GM20431 (cell line): Measurements from ENCODE around the gene FHAD1.

Experiments used
- in situ Hi-C: fragments of 300-500 bp; cut with MseI, MboI; formaldehyde crosslinking; loops from one replicate; pipeline ENCODE4 v1.15.0; 2020; ENCODE audit warnings: low sequenced_read_pairs; ENCODE audit not compliant: unreplicated experiment

FHAD1 gene

DNA sequence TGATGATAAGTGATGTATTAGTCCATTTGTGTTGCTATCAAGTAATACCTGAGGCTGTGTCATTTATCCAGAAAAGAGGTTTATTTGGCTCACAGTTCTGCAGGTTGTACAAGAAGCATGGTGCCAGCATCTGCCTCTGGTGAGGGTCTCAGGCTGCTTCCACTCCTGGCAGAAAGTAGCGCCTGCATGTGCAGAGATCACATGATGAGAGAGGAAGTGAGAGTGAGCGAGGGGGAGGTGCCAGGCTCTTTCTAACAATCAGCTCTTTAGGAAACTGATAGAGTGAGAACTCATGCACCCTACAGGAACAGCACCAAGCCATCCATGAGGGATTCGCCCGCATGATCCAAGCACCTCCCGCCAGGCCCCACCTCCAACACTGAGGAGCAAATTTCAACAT is 2.2 kb upstream of the FHAD1 start:
- in situ Hi-C loops = no loop called here

- in situ Hi-C loops = no loop called here
Measured at GRCh38 chr1:15245593-15246360, 1.2 kb upstream of the FHAD1 start.

DNA sequence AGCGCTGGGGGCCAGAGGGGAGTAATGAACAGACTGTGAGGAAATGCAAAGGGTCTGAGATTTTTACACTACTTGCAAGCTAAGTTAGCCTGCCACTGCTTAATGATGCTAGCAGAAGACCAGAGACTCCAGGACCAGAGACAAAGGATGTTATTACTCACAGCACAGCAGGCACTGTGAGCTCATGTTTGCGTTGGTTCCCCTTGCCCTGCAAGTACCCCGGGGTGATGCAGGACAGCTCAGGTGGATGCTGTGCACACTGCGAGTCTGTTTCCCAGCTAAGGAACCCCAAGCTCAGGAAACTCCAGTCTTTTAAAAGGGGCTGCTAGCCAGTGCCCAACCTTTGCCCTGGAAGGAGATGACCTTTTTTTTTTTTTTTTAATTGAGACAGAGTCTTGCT is 1.2 kb downstream of the FHAD1 start:
- in situ Hi-C loops = no loop called here

DNA sequence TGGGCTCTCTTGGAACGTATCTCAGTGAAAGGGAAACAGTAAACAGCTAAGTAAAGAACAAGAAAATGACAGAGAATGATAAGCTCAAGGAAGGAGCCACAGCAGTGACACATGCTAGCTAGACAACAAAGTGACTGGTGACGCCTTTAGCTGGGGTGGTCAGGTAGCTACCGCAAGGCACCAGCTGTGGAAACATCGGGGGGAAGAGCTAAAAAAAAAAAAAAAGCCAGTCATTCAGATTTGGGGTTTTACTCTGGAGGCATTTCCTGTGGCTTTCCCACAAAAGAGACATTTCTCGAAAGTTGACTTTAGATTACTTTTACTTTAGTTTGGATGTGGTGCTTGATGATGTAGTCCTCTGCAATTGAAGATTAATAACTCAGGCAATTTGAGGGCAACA is 2.1 kb downstream of the FHAD1 start:
- in situ Hi-C loops = no loop called here

DNA sequence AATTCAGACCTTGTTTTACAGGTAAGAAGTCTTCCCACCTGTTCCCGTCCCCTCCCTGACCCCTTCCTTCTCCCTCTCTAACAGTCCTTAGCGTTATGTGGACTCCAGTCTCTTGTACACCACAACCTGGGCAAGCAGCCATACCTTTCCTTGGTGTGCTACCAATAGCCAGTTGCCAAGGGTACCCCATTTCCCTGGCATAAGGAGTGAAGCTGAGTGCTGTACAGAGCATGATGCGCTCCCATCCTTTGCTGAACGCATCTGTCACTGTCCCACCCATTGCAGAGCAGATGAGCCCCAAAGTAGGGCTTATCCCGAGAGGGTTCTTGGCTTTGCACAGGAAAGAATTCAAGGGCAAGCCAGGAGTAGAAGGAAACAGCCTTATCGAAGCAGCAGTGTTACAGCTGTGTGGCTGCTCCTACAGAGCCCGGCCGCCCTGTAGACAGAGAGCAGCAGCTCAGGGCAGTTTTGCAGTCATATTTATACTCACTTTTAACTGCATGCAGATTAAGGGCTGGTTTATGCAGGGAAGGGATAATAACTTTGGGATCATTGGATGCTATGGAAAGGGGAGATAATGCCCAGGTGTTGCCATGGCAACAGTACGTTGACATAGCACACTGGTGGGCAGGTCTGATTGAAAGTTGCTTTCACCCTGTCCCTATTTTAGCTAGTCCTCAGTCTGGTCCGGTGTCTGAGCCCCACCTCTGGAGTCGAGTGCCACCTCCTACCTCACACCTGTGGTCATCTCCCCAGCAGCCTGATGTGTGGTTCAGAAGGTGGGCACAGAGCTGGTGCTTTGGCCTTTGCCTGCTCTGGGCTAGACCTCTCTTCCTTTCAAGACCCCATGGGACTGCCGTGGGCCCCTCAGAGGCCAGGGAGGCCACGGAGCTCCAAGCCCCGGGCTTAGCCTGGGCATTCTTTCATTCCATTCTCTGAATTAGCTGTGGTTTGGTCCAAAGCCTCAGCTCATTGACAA is 5.1 kb downstream of the FHAD1 start:
- in situ Hi-C loops = no loop called here

- in situ Hi-C loops = no loop called here
Measured at GRCh38 chr1:15254559-15254958, 7.5 kb downstream of the FHAD1 start.

DNA sequence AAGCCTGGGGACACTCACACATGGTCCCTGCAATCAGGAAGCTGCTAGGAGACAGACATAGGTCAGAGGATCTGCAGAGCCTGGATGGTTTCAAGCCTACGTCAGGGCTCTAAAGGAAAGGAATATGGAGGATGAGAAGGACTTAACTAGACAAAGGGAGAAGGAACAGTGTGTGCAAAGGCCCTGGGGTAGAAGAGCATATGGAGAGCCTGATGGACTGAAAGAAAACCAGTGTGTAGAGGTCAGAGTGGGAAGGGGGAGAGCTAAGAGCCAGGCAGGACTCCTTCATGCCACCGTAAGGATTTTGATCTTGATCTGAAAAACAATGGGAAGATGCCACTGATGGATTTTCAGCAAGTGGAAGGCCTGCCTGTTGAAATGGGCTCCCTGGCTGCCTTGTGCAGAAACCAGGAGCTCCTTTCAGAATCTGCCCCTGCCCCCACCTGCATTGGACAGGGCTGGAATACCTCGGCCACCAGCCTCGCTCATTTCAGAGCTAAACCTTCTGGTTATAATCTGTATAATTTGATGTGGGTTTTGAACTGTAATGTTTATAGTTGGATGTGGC is 8.6 kb downstream of the FHAD1 start:
- in situ Hi-C loops = no loop called here

- in situ Hi-C loops = no loop called here
Measured at GRCh38 chr1:15256584-15256983, 9.6 kb downstream of the FHAD1 start.

DNA sequence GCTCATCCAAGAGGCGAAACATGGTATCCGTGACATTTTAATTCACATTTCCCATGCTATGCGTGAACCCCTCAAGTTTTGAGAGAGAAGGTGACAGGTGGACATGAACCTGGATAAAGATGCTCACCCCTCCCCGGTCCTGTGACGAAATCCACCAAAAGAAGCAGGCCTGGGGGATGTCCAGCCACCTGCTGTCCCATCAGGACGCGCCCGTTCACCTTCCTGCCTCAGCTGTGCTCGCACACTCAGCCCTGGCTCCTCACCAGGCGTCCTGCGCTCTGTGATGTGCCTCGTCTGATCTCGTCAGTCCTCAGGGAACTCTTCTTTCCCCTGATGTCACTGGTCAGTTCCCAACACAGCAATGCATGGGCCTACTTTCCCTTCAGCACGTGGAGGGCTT is 10.3 kb downstream of the FHAD1 start:
- in situ Hi-C loops = no loop called here

DNA sequence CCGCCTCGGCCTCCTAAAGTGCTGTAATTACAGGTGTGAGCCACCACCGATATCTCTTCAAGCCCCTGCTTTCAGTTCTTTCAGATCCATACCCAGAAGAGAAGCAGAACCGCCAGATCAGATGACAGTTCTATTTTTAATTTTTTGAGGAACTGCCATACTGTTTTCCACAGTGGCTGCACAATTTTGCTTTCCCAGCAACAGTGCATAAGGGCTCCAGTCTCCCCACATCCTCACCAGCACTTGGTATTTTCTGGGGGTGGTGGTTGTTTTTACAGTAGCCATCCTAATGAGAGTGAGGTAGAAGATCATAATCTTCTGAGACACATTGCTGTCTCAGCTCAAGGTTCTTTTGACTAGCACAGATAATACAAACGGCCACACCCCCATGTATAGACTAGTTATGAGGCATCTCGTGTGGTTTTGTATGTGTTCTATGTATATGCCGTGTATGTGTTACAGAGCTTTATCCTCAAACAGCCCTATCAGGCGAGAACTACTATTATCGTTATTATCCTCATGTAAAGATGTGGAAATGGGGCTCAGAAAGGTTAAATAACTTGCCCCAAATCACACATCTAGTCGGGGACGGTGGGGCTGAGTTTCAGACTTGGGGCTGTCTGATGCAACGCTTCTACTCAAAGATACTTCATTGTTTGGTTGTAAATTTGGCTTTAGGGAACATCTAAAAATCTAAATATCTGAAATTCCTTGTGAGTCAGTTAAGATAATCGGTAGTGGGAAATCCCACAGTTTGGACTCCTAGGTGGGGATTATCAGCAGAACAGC is 12.0 kb downstream of the FHAD1 start:
- in situ Hi-C loops = no loop called here

DNA sequence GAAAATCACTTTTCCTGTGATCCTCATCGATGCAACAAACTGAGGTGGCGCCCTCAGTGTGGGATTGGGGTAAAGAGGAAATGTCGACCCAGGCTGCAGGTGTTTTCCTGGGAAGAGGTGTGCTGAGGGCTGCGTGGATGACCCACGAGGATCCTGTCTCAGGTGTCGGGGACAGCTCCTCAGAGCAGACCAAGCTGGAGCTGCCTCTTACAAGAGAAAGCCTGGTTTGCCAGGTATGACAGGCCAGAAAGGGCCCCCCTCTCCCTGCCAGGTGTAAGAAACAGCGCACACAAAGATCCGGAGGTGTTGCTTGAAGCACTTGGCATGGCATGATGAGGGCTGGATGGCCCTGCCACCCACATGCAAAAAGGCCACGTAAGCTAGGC is 12.6 kb downstream of the FHAD1 start:
- in situ Hi-C loops = no loop called here

GRCh38 chr1:15260418-15261154 is 13.6 kb downstream of the FHAD1 start:
- in situ Hi-C loops = no loop called here

GRCh38 chr1:15261155-15262002 is 14.4 kb downstream of the FHAD1 start:
- in situ Hi-C loops = no loop called here

DNA sequence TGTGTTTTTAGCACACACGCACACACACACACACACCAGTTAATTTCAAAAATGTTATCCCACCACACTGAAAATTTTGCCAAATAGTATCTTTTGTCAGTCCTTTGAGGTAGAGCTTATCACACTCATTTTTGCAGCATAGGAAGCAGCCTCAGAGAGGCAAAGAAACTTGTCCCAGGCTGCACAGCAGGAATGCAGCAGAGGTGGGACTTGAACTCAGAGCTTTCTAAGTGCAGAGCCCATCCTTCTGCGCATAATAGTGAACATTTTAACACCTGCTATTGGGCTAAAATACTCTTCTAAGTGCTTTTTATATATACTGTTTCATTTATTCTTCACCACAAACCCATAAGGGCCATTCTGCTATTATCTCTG is 15.0 kb downstream of the FHAD1 start:
- in situ Hi-C loops = no loop called here

DNA sequence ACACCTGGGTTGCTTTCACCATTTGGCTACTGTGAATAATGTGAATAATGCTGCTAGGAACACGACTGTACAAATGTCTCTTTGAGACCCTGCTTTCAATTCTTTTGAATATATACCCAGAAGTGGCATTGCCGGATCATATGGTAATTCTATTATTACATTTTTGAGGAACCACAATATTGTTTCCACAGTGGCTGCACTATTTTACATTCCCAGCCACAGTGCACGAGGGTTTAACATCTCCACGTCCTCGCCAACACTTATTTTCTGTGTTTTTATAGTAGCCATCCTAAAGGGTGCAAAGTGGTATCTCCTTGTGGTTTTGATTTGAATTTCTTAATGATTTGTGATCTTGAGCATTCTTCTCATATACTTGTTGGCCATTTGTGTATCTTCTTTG is 15.7 kb downstream of the FHAD1 start:
- in situ Hi-C loops = no loop called here

- in situ Hi-C loops = no loop called here
Measured at GRCh38 chr1:15264769-15265168, 17.7 kb downstream of the FHAD1 start.

GRCh38 chr1:15271196-15271595 is 24.2 kb downstream of the FHAD1 start:
- in situ Hi-C loops = no loop called here

DNA sequence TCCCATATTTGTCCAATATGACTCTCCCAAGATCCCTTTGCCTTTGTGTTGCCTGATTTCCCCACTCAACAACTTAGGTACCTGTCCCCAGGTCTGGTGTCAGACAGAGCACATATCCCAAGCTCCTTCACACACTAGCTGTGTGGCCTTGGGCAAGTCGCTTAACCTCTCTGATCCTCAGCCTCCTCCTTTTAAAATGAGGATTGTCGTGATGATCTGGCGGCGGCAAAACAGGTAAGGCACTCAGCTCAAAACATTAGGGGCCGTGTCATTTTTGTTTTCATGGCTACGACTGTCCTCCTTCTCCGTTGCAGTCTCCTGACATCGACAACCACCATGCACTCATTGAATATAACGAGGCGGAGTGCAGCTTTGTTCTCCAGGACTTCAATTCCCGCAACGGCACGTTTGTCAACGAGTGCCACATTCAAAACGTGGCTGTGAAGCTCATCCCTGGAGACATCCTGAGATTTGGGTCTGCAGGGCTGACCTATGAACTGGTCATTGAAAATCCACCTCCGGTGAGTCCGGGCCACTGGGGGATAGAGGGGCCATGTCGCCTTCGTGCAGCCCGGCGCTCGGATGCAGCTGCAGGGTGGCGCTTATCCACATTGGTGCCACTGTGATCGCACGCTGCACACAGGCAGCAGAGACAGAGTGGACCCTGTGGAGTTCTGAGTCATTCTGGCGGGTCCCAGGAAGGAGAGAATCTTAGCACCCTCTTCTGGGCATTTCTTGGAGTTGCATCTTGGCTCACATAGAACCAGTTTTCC is 25.2 kb downstream of the FHAD1 start:
- in situ Hi-C loops = no loop called here
